GM13977 (cell line): ENCODE measurements around the gene DELE1.

Experiments used
- DNase-seq: peaks from one replicate; pipeline ENCODE4 v3.0.0; 2012; ENCODE audit warnings: low spot score
- CTCF ChIP-seq: IDR thresholded peaks from 2 replicates; pipeline ENCODE4 v1.5.1; 2012; ENCODE audit warnings: mild to moderate bottlenecking, control low read depth; ENCODE audit not compliant: insufficient read depth; ENCODE audit errors: extremely low read depth, missing control alignments
- in situ Hi-C: fragments of 300-500 bp; cut with MboI; formaldehyde crosslinking; loops from one replicate; pipeline ENCODE4 v1.12.0; 2022; ENCODE audit warnings: low sequenced_read_pairs, low pct_unique_long_range_greater_than_20kb, mixed read lengths, inconsistent platforms; ENCODE audit not compliant: unreplicated experiment

The DELE1 gene

GRCh38 chr5:141923448-141924313, at the start of gene DELE1:
TSS of gene DELE1 (plus strand) at chr5:141923871. CDS start at chr5:141923942, 71 bp downstream.
- TF ChIP-seq CTCF, result no peak
- DNase-seq, result peak; percentile 94
- in situ Hi-C loops, result no loop called here

- TF ChIP-seq CTCF, result no peak
- in situ Hi-C loops, result no loop called here
- no peak for DNase-seq
These were observed 49.8 kb upstream of the DELE1 start for GRCh38 chr5:141873933-141874261.

- TF ChIP-seq CTCF, result no peak
- no peak for DNase-seq
- in situ Hi-C loops, result no loop called here
These were observed 49.3 kb upstream of the DELE1 start for GRCh38 chr5:141874262-141874964.

GRCh38 chr5:141875022-141875740, 48.5 kb upstream of the DELE1 start:
- in situ Hi-C loops, result no loop called here
- no peak for DNase-seq
- TF ChIP-seq CTCF, result no peak

GRCh38 chr5:141875795-141876627, 47.7 kb upstream of the DELE1 start:
- in situ Hi-C loops, result no loop called here
- no peak for DNase-seq
- no peak for TF ChIP-seq CTCF
